GM19438 (cell line): ENCODE data around the gene HS6ST1.

Experiments
- ATAC-seq: cut with Tn5 transposase; IDR thresholded peaks from one replicate; pipeline ENCODE4 v1.9.1; 2021; ENCODE audit warnings: low read depth; ENCODE audit not compliant: unreplicated experiment

The HS6ST1 gene

DNA sequence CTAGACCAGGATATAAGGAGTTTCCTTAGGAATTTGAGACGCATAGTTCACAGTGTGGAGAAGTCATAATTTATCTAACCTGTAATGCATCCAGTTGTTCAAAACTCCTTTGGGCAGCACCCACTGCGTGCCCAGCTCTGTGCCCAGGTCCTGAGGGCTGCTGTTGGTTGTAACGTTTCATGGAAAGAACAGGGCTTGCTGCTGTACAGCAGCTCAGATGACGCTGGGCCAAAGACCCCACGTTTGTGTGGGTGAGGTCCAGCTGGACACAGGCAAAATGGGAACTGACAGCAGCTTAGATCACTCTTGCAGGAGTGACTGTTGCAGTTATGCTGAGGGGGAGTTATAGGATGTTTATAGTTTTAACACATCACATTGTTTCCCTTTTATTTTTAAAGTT lies 30.0 kb upstream of the HS6ST1 start:
- no peak for ATAC-seq

- no peak for ATAC-seq
These were observed 29.3 kb upstream of the HS6ST1 start for GRCh38 chr2:128347701-128348539.

GRCh38 chr2:128347171-128347558 lies 28.5 kb upstream of the HS6ST1 start:
- no peak for ATAC-seq

- ATAC-seq: no peak
These were observed 27.9 kb upstream of the HS6ST1 start for GRCh38 chr2:128346291-128347170.

- ATAC-seq: no peak
These were observed 26.9 kb upstream of the HS6ST1 start for GRCh38 chr2:128345436-128346165.

- ATAC-seq: no peak
These were observed 25.4 kb upstream of the HS6ST1 start for GRCh38 chr2:128344101-128344500.

DNA sequence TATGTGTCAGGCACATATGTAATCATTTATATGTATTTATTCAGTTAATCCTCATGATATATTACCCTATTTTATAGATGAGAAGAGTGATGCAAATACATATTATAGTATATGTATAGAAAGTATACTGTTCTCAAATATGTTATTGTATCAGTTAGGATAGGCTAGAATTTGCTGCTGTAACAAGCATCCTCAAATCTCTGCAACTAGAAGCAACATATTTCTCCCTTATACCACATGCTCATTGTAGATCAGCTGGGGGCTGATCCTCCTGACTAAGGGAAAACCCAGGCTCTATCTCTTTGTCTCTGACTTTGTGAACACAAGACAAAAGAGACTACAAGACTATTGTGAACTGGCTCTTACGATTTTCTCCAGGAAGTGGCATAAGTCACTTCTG lies 24.8 kb upstream of the HS6ST1 start:
- no peak for ATAC-seq

GRCh38 chr2:128342550-128342949 lies 23.9 kb upstream of the HS6ST1 start:
- ATAC-seq: no peak

DNA sequence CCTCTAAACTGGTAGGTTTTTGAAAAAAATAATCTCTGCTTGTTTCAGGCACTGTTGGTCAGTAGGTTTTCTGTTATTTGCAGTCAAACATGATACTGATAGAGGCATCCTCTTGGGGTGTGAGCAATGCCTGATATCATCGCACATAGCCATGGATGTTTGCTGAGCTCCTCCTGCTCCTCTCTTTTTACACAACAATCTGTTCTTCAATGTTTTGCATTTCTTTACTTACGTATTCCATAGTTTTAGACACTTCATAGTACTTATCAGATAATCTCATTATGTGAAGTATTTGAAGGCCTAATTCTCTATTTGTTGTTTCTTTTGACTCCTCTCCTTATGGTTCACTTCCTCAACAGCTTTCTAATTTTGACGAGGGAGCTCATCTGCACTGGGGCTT lies 23.0 kb upstream of the HS6ST1 start:
- ATAC-seq: no peak

GRCh38 chr2:128332091-128332634 lies 13.5 kb upstream of the HS6ST1 start:
- ATAC-seq: no peak

- no peak for ATAC-seq
These were observed 11.9 kb upstream of the HS6ST1 start for GRCh38 chr2:128330583-128330982.

DNA sequence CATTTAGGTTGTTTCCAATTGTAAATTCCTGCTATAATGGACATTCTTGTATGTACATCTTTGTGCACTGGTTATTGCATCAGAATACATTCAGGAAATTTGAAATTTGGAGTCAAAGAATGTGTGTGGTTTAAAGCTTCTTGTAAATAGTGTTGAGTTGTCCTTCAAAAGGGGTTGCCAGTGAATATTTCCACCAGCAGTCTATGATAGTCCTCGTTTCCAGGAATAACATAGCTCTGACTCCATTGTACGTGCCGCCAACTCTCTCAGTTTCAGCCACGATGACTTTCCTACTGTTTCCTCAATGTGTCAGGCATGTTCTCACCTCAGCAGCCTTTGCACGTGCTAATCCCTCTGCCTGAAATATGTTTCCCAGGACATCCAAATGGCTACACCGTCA lies 10.9 kb upstream of the HS6ST1 start:
- no peak for ATAC-seq

DNA sequence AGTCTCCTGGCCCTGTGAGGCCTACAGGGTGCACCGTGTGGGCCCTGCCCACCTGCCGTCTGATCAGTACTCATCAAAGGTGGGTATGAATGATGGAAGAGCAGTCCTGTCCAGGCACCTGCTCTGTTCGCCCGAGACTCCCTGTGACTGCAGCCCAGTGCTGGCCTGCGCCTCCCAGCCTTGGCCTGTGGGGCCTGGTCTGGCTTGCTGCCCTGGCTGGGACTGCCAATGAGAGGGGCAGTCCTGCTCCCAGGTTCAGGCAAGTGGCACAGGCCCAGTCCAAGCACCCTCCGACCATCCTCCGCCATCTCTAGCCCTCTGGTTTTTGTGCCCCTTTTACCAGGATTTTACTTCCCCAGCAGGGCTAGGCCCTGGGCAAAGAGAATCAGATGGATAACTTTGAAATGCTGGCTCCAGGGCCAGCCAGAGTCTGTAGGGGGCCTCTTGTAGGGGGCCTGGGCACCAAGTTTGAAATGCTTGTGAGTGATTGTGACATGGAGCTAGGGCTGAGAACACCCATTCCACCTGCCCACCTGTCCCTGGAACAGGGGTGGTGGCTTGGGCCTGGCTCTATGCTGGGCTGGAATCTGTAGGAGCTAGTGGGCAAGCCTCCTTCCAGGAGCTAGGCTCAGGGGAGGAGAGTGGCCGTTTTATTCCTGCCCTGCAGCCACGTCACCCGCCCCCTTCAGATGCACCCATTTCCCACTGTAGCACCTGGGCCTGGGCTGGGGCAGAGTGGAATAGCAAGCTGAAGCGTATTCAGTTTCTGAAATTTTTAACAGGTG lies 8.7 kb upstream of the HS6ST1 start:
- no peak for ATAC-seq

- no peak for ATAC-seq
These were observed 7.7 kb upstream of the HS6ST1 start for GRCh38 chr2:128326346-128326745.

DNA sequence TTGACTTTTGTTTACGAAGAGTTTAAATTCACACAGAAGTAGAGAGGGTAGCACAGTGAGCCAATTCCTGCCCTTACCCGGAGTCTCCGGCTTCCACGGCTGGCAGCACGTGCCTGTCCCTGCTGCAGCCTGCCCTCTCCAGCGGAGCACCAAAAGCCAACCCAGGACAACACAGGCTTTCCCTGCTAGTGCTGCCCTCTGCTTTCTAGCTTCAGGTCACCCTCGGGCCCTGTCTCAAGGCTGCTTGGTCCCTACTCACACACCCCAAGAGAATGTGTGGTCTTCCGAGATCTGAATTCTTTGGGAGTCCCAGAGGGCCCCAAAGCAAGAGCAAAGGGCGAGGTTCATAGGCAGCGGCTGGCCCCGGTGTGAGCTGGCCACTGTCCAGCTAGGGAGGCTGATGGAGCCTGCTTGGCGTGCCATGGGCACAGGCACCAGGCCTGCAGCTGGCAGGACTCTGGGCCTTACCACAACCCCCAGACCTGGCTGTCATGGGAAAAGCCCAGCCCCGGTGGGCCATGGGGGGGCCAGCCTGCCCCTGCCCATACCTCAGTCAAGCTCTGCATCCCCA lies 7.0 kb upstream of the HS6ST1 start:
- ATAC-seq: no peak

DNA sequence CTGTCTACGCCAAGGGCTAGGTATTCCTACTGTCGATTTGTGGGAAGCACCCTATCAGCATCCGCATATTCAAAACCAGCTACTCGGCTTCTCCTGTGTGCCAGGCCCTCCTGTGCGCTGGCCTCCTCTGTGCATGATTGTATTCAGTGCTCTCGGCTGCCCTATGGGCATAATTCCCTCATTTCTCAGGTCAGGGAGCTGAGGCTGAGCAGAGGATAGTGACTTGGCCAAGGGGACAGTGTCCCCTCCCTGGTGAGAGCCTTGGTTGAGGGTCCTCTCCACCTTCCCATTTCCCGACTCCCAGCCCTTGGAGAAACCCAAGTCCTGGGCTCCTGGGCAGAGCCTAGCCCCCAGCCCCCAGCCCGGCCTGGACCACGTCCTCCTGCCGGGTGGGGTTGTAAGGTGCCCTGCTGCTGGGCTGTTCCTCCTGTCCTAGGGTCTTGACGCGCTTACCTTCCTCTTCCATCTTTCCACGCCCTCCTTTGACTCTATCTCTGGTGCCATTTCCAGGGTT lies 6.3 kb upstream of the HS6ST1 start:
- ATAC-seq: no peak

GRCh38 chr2:128324008-128324896 lies 5.6 kb upstream of the HS6ST1 start:
- no peak for ATAC-seq

DNA sequence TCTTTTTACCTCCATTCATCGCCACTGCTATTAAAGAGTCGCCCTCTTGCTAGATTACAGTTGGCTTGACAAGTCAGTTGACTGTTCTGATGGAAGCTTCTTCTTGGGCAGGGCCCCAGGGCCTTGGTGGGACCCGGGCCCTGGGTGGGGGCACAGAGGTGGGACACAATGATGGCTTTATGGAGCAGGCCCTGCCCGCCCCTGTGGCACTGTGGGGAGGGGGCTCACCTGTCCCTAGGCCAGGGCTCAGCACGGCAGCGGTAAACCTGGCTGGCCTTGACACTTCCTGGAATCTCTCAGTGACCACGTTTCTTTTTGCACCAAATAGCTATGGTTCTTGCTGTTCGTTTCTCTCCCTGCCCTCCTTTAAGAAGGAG lies 4.9 kb upstream of the HS6ST1 start:
- no peak for ATAC-seq
